HEK293 (cell line): ENCODE measurements around the gene CFAP299.

Experiments
- CTCF ChIA-PET: fragments of 350-600 bp; formaldehyde crosslinking; extraction: SDS; loops from one replicate; lab custom pipeline; 2021; ENCODE audit warnings: antibody characterized with exemption; lab: Yijun Ruan, JAX
- POLR2A ChIA-PET: fragments of 300-600 bp; formaldehyde crosslinking; extraction: SDS; loops from one replicate; lab custom pipeline; 2020; ENCODE audit warnings: antibody characterized with exemption, inconsistent platforms; lab: Yijun Ruan, JAX
- H3K27ac ChIP-seq: fragments of 200-500 bp; sonication (Bioruptor generic); 2 replicates; pipeline ENCODE4 v1.5.1; 2014; ENCODE audit warnings: low read depth, low read length, control low read depth, inconsistent platforms; ENCODE audit errors: extremely low read depth
- H3K36me3 ChIP-seq, 2 experiments: fragments of 200-500 bp in 1 of 2; sonication (Bioruptor generic) in 1 of 2; 1 replicate in 1 of 2; 2 replicates in 1 of 2; pipeline ENCODE4 v1.5.1; 2014 to 2017; ENCODE audit warnings: inconsistent platforms in 2 of 2, low read length in 2 of 2; ENCODE audit not compliant: control insufficient read depth in 2 of 2, insufficient read depth in 1 of 2
- H3K4me1 ChIP-seq: fragments of 200-500 bp; sonication (Bioruptor generic); 2 replicates; pipeline ENCODE4 v1.5.1; 2014; ENCODE audit warnings: mild to moderate bottlenecking, low read length, inconsistent platforms; ENCODE audit not compliant: control insufficient read depth, insufficient read depth
- H3K4me3 ChIP-seq: 2 replicates; pipeline ENCODE4 v1.5.1; 2011; ENCODE audit warnings: low read depth, mild to moderate bottlenecking, control low read depth, low read length, moderate library complexity
- H3K9me3 ChIP-seq: fragments of 200-500 bp; sonication (Bioruptor generic); 2 replicates; pipeline ENCODE4 v1.5.1; 2014; ENCODE audit warnings: low read depth, low read length, inconsistent platforms; ENCODE audit not compliant: control insufficient read depth, insufficient read depth
- ELK4 ChIP-seq: IDR thresholded peaks from 2 replicates; pipeline ENCODE4 v1.6.1; 2011; ENCODE audit warnings: mild to moderate bottlenecking, low read depth, low read length, borderline replicate concordance
- INSM2 ChIP-seq: fragments of 450-650 bp; formaldehyde crosslinking; IDR thresholded peaks from 2 replicates; pipeline ENCODE4 v1.5.1; 2016; ENCODE audit warnings: missing biosample characterization, missing genetic modification characterization
- PATZ1 ChIP-seq: fragments of 450-650 bp; formaldehyde crosslinking; IDR thresholded peaks from 2 replicates; pipeline ENCODE4 v1.5.1; 2016; ENCODE audit warnings: missing biosample characterization, missing genetic modification characterization
- PRDM1 ChIP-seq: fragments of 450-650 bp; formaldehyde crosslinking; IDR thresholded peaks from 2 replicates; pipeline ENCODE4; 2016; ENCODE audit warnings: missing biosample characterization, missing genetic modification characterization
- RBAK ChIP-seq: fragments of 450-650 bp; formaldehyde crosslinking; IDR thresholded peaks from 2 replicates; pipeline ENCODE4 v1.5.1; 2016; ENCODE audit warnings: missing biosample characterization, missing genetic modification characterization
- TCF7L2 ChIP-seq: IDR thresholded peaks from 2 replicates; pipeline ENCODE4 v1.6.1; 2011; ENCODE audit warnings: low read depth, mild to moderate bottlenecking, inconsistent platforms, low read length, moderate library complexity, borderline replicate concordance
- YY1 ChIP-seq: fragments of 450-650 bp; formaldehyde crosslinking; IDR thresholded peaks from 2 replicates; pipeline ENCODE4 v1.5.1; 2018; ENCODE audit warnings: missing biosample characterization, missing genetic modification characterization
- ZBTB11 ChIP-seq: fragments of 450-650 bp; formaldehyde crosslinking; conservative IDR thresholded peaks from 2 replicates; pipeline ENCODE4 v1.5.1; 2016; ENCODE audit warnings: low read depth, missing biosample characterization, missing genetic modification characterization
- ZBTB7A ChIP-seq: fragments of 450-650 bp; formaldehyde crosslinking; IDR thresholded peaks from 2 replicates; pipeline ENCODE4 v1.5.1; 2016; ENCODE audit warnings: low read depth, missing biosample characterization, missing genetic modification characterization
- ZBTB8A ChIP-seq: fragments of 450-650 bp; formaldehyde crosslinking; IDR thresholded peaks from 2 replicates; pipeline ENCODE4 v1.5.1; 2016; ENCODE audit warnings: missing biosample characterization, missing genetic modification characterization
- ZIC2 ChIP-seq: fragments of 450-650 bp; formaldehyde crosslinking; IDR thresholded peaks from 2 replicates; pipeline ENCODE4 v1.5.1; 2016; ENCODE audit warnings: missing biosample characterization, missing genetic modification characterization
- ZNF112 ChIP-seq: fragments of 450-650 bp; formaldehyde crosslinking; IDR thresholded peaks from 2 replicates; pipeline ENCODE4 v1.5.0; 2017; ENCODE audit warnings: missing biosample characterization, missing genetic modification characterization
- ZNF174 ChIP-seq: fragments of 450-650 bp; formaldehyde crosslinking; IDR thresholded peaks from 2 replicates; pipeline ENCODE4 v1.5.0; 2017; ENCODE audit warnings: missing biosample characterization, mild to moderate bottlenecking, missing genetic modification characterization
- ZNF221 ChIP-seq: fragments of 450-650 bp; formaldehyde crosslinking; IDR thresholded peaks from 2 replicates; pipeline ENCODE4 v1.5.1; 2017; ENCODE audit warnings: missing biosample characterization, missing genetic modification characterization, borderline replicate concordance
- ZNF223 ChIP-seq: fragments of 450-650 bp; formaldehyde crosslinking; IDR thresholded peaks from 2 replicates; pipeline ENCODE4 v1.5.1; 2016; ENCODE audit warnings: missing biosample characterization, missing genetic modification characterization
- ZNF366 ChIP-seq: fragments of 450-650 bp; formaldehyde crosslinking; conservative IDR thresholded peaks from 2 replicates; pipeline ENCODE4 v1.5.1; 2016; ENCODE audit warnings: missing biosample characterization, missing genetic modification characterization
- ZNF394 ChIP-seq: fragments of 450-650 bp; formaldehyde crosslinking; IDR thresholded peaks from 2 replicates; pipeline ENCODE4 v1.5.1; 2016; ENCODE audit warnings: missing biosample characterization, missing genetic modification characterization, mild to moderate bottlenecking, moderate library complexity, borderline replicate concordance
- ZNF473 ChIP-seq: fragments of 450-650 bp; formaldehyde crosslinking; IDR thresholded peaks from 2 replicates; pipeline ENCODE4 v1.5.1; 2017; ENCODE audit warnings: missing biosample characterization, missing genetic modification characterization
- ZNF501 ChIP-seq: fragments of 450-650 bp; formaldehyde crosslinking; IDR thresholded peaks from 2 replicates; pipeline ENCODE4 v1.5.1; 2016; ENCODE audit warnings: missing biosample characterization, missing genetic modification characterization
- ZNF623 ChIP-seq: fragments of 450-650 bp; formaldehyde crosslinking; IDR thresholded peaks from 2 replicates; pipeline ENCODE4 v1.5.1; 2016; ENCODE audit warnings: missing biosample characterization, missing genetic modification characterization
- ZNF626 ChIP-seq: fragments of 450-650 bp; sonication (Bioruptor Pico); formaldehyde crosslinking; IDR thresholded peaks from 2 replicates; pipeline ENCODE4 v1.5.1; 2018; ENCODE audit warnings: missing biosample characterization, missing genetic modification characterization, inconsistent platforms
- ZNF639 ChIP-seq: fragments of 450-650 bp; formaldehyde crosslinking; IDR thresholded peaks from 2 replicates; pipeline ENCODE4 v1.5.1; 2016; ENCODE audit warnings: missing biosample characterization, missing genetic modification characterization
- ZNF664 ChIP-seq: fragments of 450-650 bp; formaldehyde crosslinking; IDR thresholded peaks from 2 replicates; pipeline ENCODE4 v1.5.1; 2016; ENCODE audit warnings: missing biosample characterization, missing genetic modification characterization
- ZNF76 ChIP-seq: fragments of 450-650 bp; formaldehyde crosslinking; IDR thresholded peaks from 2 replicates; pipeline ENCODE4; 2016; ENCODE audit warnings: low read depth, missing biosample characterization, missing genetic modification characterization, borderline replicate concordance
- ZNF776 ChIP-seq: fragments of 450-650 bp; formaldehyde crosslinking; IDR thresholded peaks from 2 replicates; pipeline ENCODE4 v1.5.0; 2017; ENCODE audit warnings: missing biosample characterization, missing genetic modification characterization, borderline replicate concordance
- ZSCAN23 ChIP-seq: fragments of 450-650 bp; formaldehyde crosslinking; IDR thresholded peaks from 2 replicates; pipeline ENCODE4 v1.5.1; 2016; ENCODE audit warnings: missing biosample characterization, missing genetic modification characterization

CFAP299 gene

GRCh38 chr4:80539190-80539589 is 203.7 kb downstream of the CFAP299 start (continued):
- TF ChIP-seq ZIC2 (no peak), YY1 (tag by site-specific recombination) (no peak), ZNF639 (tag by site-specific recombination) (no peak), ZBTB11 (no peak), ZNF473 (tag by site-specific recombination) (no peak), ZNF394 (tag by site-specific recombination) (no peak)

- no peaks in the 10 kb centered on the region for H3K4me1 ChIP-seq
- no peaks in the 10 kb centered on the region for H3K9me3 ChIP-seq
- H3K27ac ChIP-seq, result no peak overlapping the region
- POLR2A ChIA-PET, result no interaction called here
- no peak for TF ChIP-seq ZNF221 (tag by site-specific recombination)
- no peak for TF ChIP-seq ZNF664 (tag by site-specific recombination)
- no peak for TF ChIP-seq ZNF623
- no peak for TF ChIP-seq ZNF112 (tag by site-specific recombination)
- no peak for TF ChIP-seq ZNF76 (tag by site-specific recombination)
- TF ChIP-seq ZNF776 (tag by site-specific recombination), result no peak
- TF ChIP-seq ZNF174 (tag by site-specific recombination), result no peak
- TF ChIP-seq ZNF501, result no peak
- no peak for TF ChIP-seq PATZ1 (tag by site-specific recombination)
- TF ChIP-seq ZBTB8A (tag by site-specific recombination), result no peak
- no peak for TF ChIP-seq ELK4
- no peak for TF ChIP-seq RBAK (tag by site-specific recombination)
- no peak for TF ChIP-seq ZNF626 (tag by site-specific recombination)
- TF ChIP-seq PRDM1 (tag by site-specific recombination), result no peak
- TF ChIP-seq ZSCAN23 (tag by site-specific recombination), result no peak
- TF ChIP-seq TCF7L2, result no peak
- TF ChIP-seq INSM2 (tag by site-specific recombination), result no peak
- TF ChIP-seq ZBTB7A, result no peak
- no peak for TF ChIP-seq ZNF223 (tag by site-specific recombination)
- no peak for TF ChIP-seq ZNF366 (tag by site-specific recombination)
- CTCF ChIA-PET, result no interaction called here
- H3K4me3 ChIP-seq, result no peak overlapping the region
- no peaks in the 10 kb centered on the region for H3K36me3 ChIP-seq
Measured at GRCh38 chr4:80540349-80540748, 204.8 kb downstream of the CFAP299 start.
